Measurements from ENCODE around the gene KANSL1L.
"Not testable (repeated sequence)": the region's sequence is repeated elsewhere in the genome, so short reads cannot be mapped to it uniquely, and the experiment has no call there.

GRCh38 chr2:210183936-210184335 is 12.7 kb upstream of the KANSL1L start:
- TF ChIP-seq EZH2 (IDR thresholded peaks at IDR 0.05; ENCODE audit: borderline replicate concordance, control insufficient read depth, low read depth, low read length); ATF2 (IDR thresholded peaks at IDR 0.05; ENCODE audit: low read length); SKIL (IDR thresholded peaks at IDR 0.05; ENCODE audit: low read depth, poor library complexity, severe bottlenecking); ZNF274 (IDR thresholded peaks at IDR 0.05; ENCODE audit: insufficient read depth, insufficient read length); POLR2A (IDR thresholded peaks at IDR 0.05; ENCODE audit: low read depth, low read length): not testable (repeated sequence)
- TF ChIP-seq, protein P1, sequence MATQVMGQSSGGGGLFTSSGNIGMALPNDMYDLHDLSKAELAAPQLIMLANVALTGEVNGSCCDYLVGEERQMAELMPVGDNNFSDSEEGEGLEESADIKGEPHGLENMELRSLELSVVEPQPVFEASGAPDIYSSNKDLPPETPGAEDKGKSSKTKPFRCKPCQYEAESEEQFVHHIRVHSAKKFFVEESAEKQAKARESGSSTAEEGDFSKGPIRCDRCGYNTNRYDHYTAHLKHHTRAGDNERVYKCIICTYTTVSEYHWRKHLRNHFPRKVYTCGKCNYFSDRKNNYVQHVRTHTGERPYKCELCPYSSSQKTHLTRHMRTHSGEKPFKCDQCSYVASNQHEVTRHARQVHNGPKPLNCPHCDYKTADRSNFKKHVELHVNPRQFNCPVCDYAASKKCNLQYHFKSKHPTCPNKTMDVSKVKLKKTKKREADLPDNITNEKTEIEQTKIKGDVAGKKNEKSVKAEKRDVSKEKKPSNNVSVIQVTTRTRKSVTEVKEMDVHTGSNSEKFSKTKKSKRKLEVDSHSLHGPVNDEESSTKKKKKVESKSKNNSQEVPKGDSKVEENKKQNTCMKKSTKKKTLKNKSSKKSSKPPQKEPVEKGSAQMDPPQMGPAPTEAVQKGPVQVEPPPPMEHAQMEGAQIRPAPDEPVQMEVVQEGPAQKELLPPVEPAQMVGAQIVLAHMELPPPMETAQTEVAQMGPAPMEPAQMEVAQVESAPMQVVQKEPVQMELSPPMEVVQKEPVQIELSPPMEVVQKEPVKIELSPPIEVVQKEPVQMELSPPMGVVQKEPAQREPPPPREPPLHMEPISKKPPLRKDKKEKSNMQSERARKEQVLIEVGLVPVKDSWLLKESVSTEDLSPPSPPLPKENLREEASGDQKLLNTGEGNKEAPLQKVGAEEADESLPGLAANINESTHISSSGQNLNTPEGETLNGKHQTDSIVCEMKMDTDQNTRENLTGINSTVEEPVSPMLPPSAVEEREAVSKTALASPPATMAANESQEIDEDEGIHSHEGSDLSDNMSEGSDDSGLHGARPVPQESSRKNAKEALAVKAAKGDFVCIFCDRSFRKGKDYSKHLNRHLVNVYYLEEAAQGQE (IDR thresholded peaks at IDR 0.05; ENCODE audit: low read depth, low read length): not testable (repeated sequence)
- TF ChIP-seq, protein P2, sequence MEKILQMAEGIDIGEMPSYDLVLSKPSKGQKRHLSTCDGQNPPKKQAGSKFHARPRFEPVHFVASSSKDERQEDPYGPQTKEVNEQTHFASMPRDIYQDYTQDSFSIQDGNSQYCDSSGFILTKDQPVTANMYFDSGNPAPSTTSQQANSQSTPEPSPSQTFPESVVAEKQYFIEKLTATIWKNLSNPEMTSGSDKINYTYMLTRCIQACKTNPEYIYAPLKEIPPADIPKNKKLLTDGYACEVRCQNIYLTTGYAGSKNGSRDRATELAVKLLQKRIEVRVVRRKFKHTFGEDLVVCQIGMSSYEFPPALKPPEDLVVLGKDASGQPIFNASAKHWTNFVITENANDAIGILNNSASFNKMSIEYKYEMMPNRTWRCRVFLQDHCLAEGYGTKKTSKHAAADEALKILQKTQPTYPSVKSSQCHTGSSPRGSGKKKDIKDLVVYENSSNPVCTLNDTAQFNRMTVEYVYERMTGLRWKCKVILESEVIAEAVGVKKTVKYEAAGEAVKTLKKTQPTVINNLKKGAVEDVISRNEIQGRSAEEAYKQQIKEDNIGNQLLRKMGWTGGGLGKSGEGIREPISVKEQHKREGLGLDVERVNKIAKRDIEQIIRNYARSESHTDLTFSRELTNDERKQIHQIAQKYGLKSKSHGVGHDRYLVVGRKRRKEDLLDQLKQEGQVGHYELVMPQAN (conservative IDR thresholded peaks at IDR 0.05): not testable (repeated sequence)
